Inferior parietal cortex (tissue), 1 donor: ENCODE data around the gene C1QTNF6.

Source experiments
- DNase-seq: peaks from one replicate; pipeline ENCODE4 v3.0.0-alpha.2; 2016; ENCODE audit errors: extremely low spot score

The C1QTNF6 gene

GRCh38 chr22:37162221-37163095 is 25.6 kb downstream of the C1QTNF6 start:
- no peak for DNase-seq

GRCh38 chr22:37161443-37161842 is 26.6 kb downstream of the C1QTNF6 start:
- no peak for DNase-seq

GRCh38 chr22:37160027-37160426 is 28.0 kb downstream of the C1QTNF6 start:
- DNase-seq, result no peak

GRCh38 chr22:37158963-37159290 is 29.1 kb downstream of the C1QTNF6 start:
- DNase-seq, result no peak

- DNase-seq, result no peak
Observed at GRCh38 chr22:37157516-37158285, 30.3 kb downstream of the C1QTNF6 start.

GRCh38 chr22:37156686-37157435 is 31.2 kb downstream of the C1QTNF6 start:
- DNase-seq, result no peak

GRCh38 chr22:37155971-37156370 is 32.1 kb downstream of the C1QTNF6 start:
- DNase-seq, result no peak

GRCh38 chr22:37154925-37155712 is 32.9 kb downstream of the C1QTNF6 start:
- no peak for DNase-seq

- no peak for DNase-seq
Observed at GRCh38 chr22:37153901-37154300, 34.1 kb downstream of the C1QTNF6 start.

GRCh38 chr22:37151401-37151800 is 36.6 kb downstream of the C1QTNF6 start:
- no peak for DNase-seq

- DNase-seq, result no peak
Observed at GRCh38 chr22:37150701-37151100, 37.3 kb downstream of the C1QTNF6 start.

- no peak for DNase-seq
Observed at GRCh38 chr22:37148742-37149665, 39.0 kb downstream of the C1QTNF6 start.

- DNase-seq, result no peak
Observed at GRCh38 chr22:37148031-37148651, 39.9 kb downstream of the C1QTNF6 start.

GRCh38 chr22:37147186-37147990 is 40.7 kb downstream of the C1QTNF6 start:
- no peak for DNase-seq

GRCh38 chr22:37146507-37147180 is 41.4 kb downstream of the C1QTNF6 start:
- DNase-seq, result no peak

- no peak for DNase-seq
Observed at GRCh38 chr22:37146051-37146385, 42.0 kb downstream of the C1QTNF6 start.

GRCh38 chr22:37145180-37146050 is 42.6 kb downstream of the C1QTNF6 start:
- DNase-seq, result no peak

GRCh38 chr22:37144180-37144554 is 43.9 kb downstream of the C1QTNF6 start:
- DNase-seq, result no peak
